ENCODE measurements around the gene HSD17B11. TPM values are rescaled to one million over a fixed set of nuclear protein-coding genes. Genes with fewer than 3 reads are reported as not detected.

The HSD17B11 gene
- total RNA-seq, 2 donors from 2014 or later, result 21.4 to 105 TPM

- no peak for TF ChIP-seq CTCF (IDR thresholded peaks at IDR 0.05)
- TF ChIP-seq POLR2A (IDR thresholded peaks at IDR 0.05), result no peak
- Histone ChIP-seq H3K27me3 (no peaks in the 10 kb centered on the region), H3K4me3 (no peak overlapping the region), H3K9me3 (no peaks in the 10 kb centered on the region), H3K27ac (no peak overlapping the region), H3K36me3 (replicated peaks in 1 of 2; ENCODE audit: insufficient read depth in 1 of 2, low read depth in 2 of 2) (no peaks in the 10 kb centered on the region), H3K4me1 (peaks cover 28% of the 10 kb centered on the region)
- intact Hi-C loops (cut with DNase I), result no loop called here
- ATAC-seq, result no peak
- no peak for DNase-seq
- WGBS, 2 donors, result 90 to 95% methylated on average over 2 of the region's 2 CpGs
Observed at GRCh38 chr4:87309625-87310024, 81.4 kb downstream of the HSD17B11 start.

- Histone ChIP-seq H3K4me3 (no peak overlapping the region), H3K27ac (no peak overlapping the region), H3K4me1 (peaks cover 18% of the 10 kb centered on the region), H3K36me3 (replicated peaks in 1 of 2; ENCODE audit: insufficient read depth in 1 of 2, low read depth in 2 of 2) (no peaks in the 10 kb centered on the region), H3K9me3 (no peaks in the 10 kb centered on the region), H3K27me3 (no peaks in the 10 kb centered on the region)
- intact Hi-C loops (cut with DNase I), result no loop called here
- TF ChIP-seq CTCF (IDR thresholded peaks at IDR 0.05), result no peak
- no peak for TF ChIP-seq POLR2A (IDR thresholded peaks at IDR 0.05)
- ATAC-seq (no peak), DNase-seq (no peak)
- WGBS, 2 donors, result 97 to 100% methylated on average over 1 of the region's 1 CpG
Observed at GRCh38 chr4:87306056-87306455, 84.9 kb downstream of the HSD17B11 start.

GRCh38 chr4:87305562-87305961 lies 85.4 kb downstream of the HSD17B11 start:
- peaks cover 13% of the 10 kb centered on the region for H3K4me1 ChIP-seq
- intact Hi-C loops (cut with DNase I), result no loop called here
- no peaks in the 10 kb centered on the region for H3K9me3 ChIP-seq
- no peaks in the 10 kb centered on the region for H3K36me3 ChIP-seq (replicated peaks in 1 of 2; ENCODE audit: insufficient read depth in 1 of 2, low read depth in 2 of 2)
- ATAC-seq (no peak), DNase-seq (no peak)
- H3K27me3 ChIP-seq, result no peaks in the 10 kb centered on the region
- WGBS, 2 donors, result 81 to 86% methylated on average over 7 of the region's 7 CpGs
- no peak overlapping the region for H3K4me3 ChIP-seq
- H3K27ac ChIP-seq, result no peak overlapping the region
- TF ChIP-seq CTCF (IDR thresholded peaks at IDR 0.05), result no peak
- no peak for TF ChIP-seq POLR2A (IDR thresholded peaks at IDR 0.05)

- no peaks in the 10 kb centered on the region for H3K36me3 ChIP-seq (replicated peaks in 1 of 2; ENCODE audit: insufficient read depth in 1 of 2, low read depth in 2 of 2)
- H3K9me3 ChIP-seq, result no peaks in the 10 kb centered on the region
- H3K27ac ChIP-seq, result peak overlapping the region; percentile 29 to 58 (median 55)
- H3K27me3 ChIP-seq, result no peaks in the 10 kb centered on the region
- ATAC-seq (peak; percentile 96), DNase-seq (peak in 1 of 4 donors; percentile 28)
- TF ChIP-seq CTCF (IDR thresholded peaks at IDR 0.05), result no peak
- no peak for TF ChIP-seq POLR2A (IDR thresholded peaks at IDR 0.05)
- 43 to 59% methylated on average over 10 of the region's 10 CpGs for WGBS, 2 donors
- H3K4me3 ChIP-seq, result no peak overlapping the region
- intact Hi-C loops (cut with DNase I), result no loop called here
- H3K4me1 ChIP-seq, result peaks cover 11% of the 10 kb centered on the region
Observed at GRCh38 chr4:87304745-87305432, 86.1 kb downstream of the HSD17B11 start.

- Histone ChIP-seq H3K4me1 (peaks cover 6% of the 10 kb centered on the region), H3K4me3 (no peak overlapping the region), H3K27me3 (no peaks in the 10 kb centered on the region), H3K27ac (no peak overlapping the region), H3K36me3 (replicated peaks in 1 of 2; ENCODE audit: insufficient read depth in 1 of 2, low read depth in 2 of 2) (no peaks in the 10 kb centered on the region), H3K9me3 (no peaks in the 10 kb centered on the region)
- no peak for ATAC-seq
- intact Hi-C loops (cut with DNase I), result no loop called here
- no peak for TF ChIP-seq CTCF (IDR thresholded peaks at IDR 0.05)
- TF ChIP-seq POLR2A (IDR thresholded peaks at IDR 0.05), result no peak
- DNase-seq, result no peak
- 76 to 78% methylated on average over 4 of the region's 4 CpGs for WGBS, 2 donors
Observed at GRCh38 chr4:87299898-87300297, 91.1 kb downstream of the HSD17B11 start.

Data from body of pancreas (tissue), 4 donors.